H1 (cell line): ENCODE data around the gene USP36. TPM values are rescaled to one million over a fixed set of nuclear protein-coding genes. Genes with fewer than 3 reads are reported as not detected.

Experiments used
- CTCF ChIA-PET: fragments of 300-600 bp; sonication (Branson Sonifier 250); formaldehyde crosslinking; loops from one replicate; lab custom pipeline; 2021; ENCODE audit not compliant: partially characterized antibody; lab: Charles Lee
- POLR2A ChIA-PET: fragments of 300-600 bp; sonication (Branson Sonifier 250); formaldehyde crosslinking; loops from one replicate; lab custom pipeline; 2021; ENCODE audit warnings: inconsistent platforms; ENCODE audit not compliant: partially characterized antibody; lab: Charles Lee
- DNase-seq, 2 experiments: peaks; one replicate each; pipeline versions ENCODE4 v3.0.0 to v3.0.0-alpha.2; 2010 to 2022; ENCODE audit warnings: low spot score in 2 of 2, low read depth in 1 of 2, mixed read lengths in 1 of 2
- FAIRE-seq: peaks from 2 replicates; lab custom pipeline; 2011; peaks lifted over from hg19 to GRCh38; lab: Jason Lieb, UNC
- H2AFZ ChIP-seq: 2 replicates; pipeline ENCODE4 v1.8.1; 2012; ENCODE audit warnings: low read length, inconsistent platforms
- H2AK5ac ChIP-seq: 2 replicates; pipeline ENCODE4 v1.6.1; 2013; ENCODE audit warnings: low read depth, low read length
- H2BK120ac ChIP-seq: replicated peaks from 2 replicates; pipeline ENCODE3; 2013; ENCODE audit warnings: low read depth, low read length, inconsistent platforms
- H2BK12ac ChIP-seq: 2 replicates; pipeline ENCODE4 v1.6.1; 2013; ENCODE audit warnings: low read depth, low read length
- H2BK15ac ChIP-seq: 2 replicates; pipeline ENCODE4 v1.6.1; 2013; ENCODE audit warnings: low read length
- H2BK20ac ChIP-seq: 2 replicates; pipeline ENCODE4 v1.6.1; 2013; ENCODE audit warnings: low read length
- H2BK5ac ChIP-seq: 2 replicates; pipeline ENCODE4 v1.6.1; 2013; ENCODE audit warnings: low read depth, low read length
- H3K14ac ChIP-seq: 2 replicates; pipeline ENCODE4 v1.6.1; 2013; ENCODE audit warnings: inconsistent platforms; ENCODE audit not compliant: insufficient read length
- H3K18ac ChIP-seq: 2 replicates; pipeline ENCODE4 v1.6.1; 2013; ENCODE audit warnings: low read length; ENCODE audit errors: extremely low read depth
- H3K23ac ChIP-seq: 2 replicates; pipeline ENCODE4 v1.6.1; 2013; ENCODE audit warnings: inconsistent platforms; ENCODE audit not compliant: insufficient read length
- H3K23me2 ChIP-seq: 2 replicates; pipeline ENCODE4 v1.6.1; 2013; ENCODE audit warnings: low read depth, low read length
- H3K27ac ChIP-seq: 2 replicates; pipeline ENCODE4 v1.6.1; 2011; ENCODE audit warnings: low read depth, low read length, inconsistent platforms
- H3K27me3 ChIP-seq, 4 experiments: replicated peaks in 1 of 4; 1 replicate in 1 of 4; 2 replicates in 3 of 4; pipeline versions ENCODE4 v1.6.1 to v1.8.1; 2011 to 2013; ENCODE audit warnings: low read length in 3 of 4, mild to moderate bottlenecking in 3 of 4, inconsistent platforms in 2 of 4, mixed read lengths in 2 of 4, moderate library complexity in 1 of 4; ENCODE audit not compliant: control insufficient read depth in 3 of 4, insufficient read depth in 3 of 4; ENCODE audit errors: extremely low read depth in 1 of 4
- H3K36me3 ChIP-seq, 4 experiments: 2 replicates each; pipeline versions ENCODE4 v1.6.1 to v1.8.1; 2011 to 2013; ENCODE audit warnings: mild to moderate bottlenecking in 4 of 4, low read length in 3 of 4, moderate library complexity in 2 of 4, control low read depth in 1 of 4, inconsistent platforms in 1 of 4; ENCODE audit not compliant: insufficient read depth in 4 of 4, control insufficient read depth in 2 of 4
- H3K4ac ChIP-seq: replicated peaks from 2 replicates; pipeline ENCODE3; 2013; ENCODE audit warnings: low read length, low read depth, mixed read lengths, inconsistent platforms; ENCODE audit not compliant: insufficient read length
- H3K4me1 ChIP-seq, 4 experiments: replicated peaks in 1 of 4; 1 replicate in 1 of 4; 2 replicates in 3 of 4; pipeline versions ENCODE4 v1.6.1 to v1.8.1; 2011 to 2013; ENCODE audit warnings: low read length in 3 of 4, inconsistent platforms in 2 of 4, mixed read lengths in 1 of 4; ENCODE audit not compliant: insufficient read depth in 4 of 4, control insufficient read depth in 3 of 4
- H3K4me2 ChIP-seq, 2 experiments: 2 replicates each; pipeline versions ENCODE4 v1.6.1 to v1.8.1; 2011 to 2013; ENCODE audit warnings: low read depth in 2 of 2, low read length in 2 of 2, control low read depth in 1 of 2, inconsistent platforms in 1 of 2, mild to moderate bottlenecking in 1 of 2; ENCODE audit not compliant: insufficient read depth in 1 of 2
- H3K4me3 ChIP-seq, 4 experiments: fragments of 200-600, 300-600 bp in 1 of 4; sonication (generic), shearing (Covaris generic), sonication (Bioruptor Twin) in 1 of 4; 2 replicates each; pipeline versions ENCODE4 v1.5.1 to v1.8.1; 2011 to 2016; ENCODE audit warnings: low read length in 4 of 4, low read depth in 3 of 4, control low read depth in 2 of 4, inconsistent platforms in 2 of 4, mild to moderate bottlenecking in 2 of 4, mixed read lengths in 1 of 4, moderate library complexity in 1 of 4; ENCODE audit not compliant: insufficient read depth in 2 of 4; ENCODE audit errors: extremely low read depth in 1 of 4
- H3K56ac ChIP-seq: replicated peaks from 2 replicates; pipeline ENCODE3; 2013; ENCODE audit warnings: low read depth, mild to moderate bottlenecking, mixed read lengths, low read length, inconsistent platforms; ENCODE audit not compliant: insufficient read length
- H3K79me1 ChIP-seq: 2 replicates; pipeline ENCODE4 v1.6.1; 2013; ENCODE audit warnings: low read depth, low read length, control low read depth
- H3K79me2 ChIP-seq, 2 experiments: 2 replicates each; pipeline versions ENCODE4 v1.6.1 to v1.8.1; 2012 to 2013; ENCODE audit warnings: low read length in 2 of 2, mild to moderate bottlenecking in 2 of 2, inconsistent platforms in 1 of 2; ENCODE audit not compliant: insufficient read depth in 2 of 2, control insufficient read depth in 1 of 2
- H3K9ac ChIP-seq, 4 experiments: replicated peaks in 1 of 4; 1 replicate in 1 of 4; 2 replicates in 3 of 4; pipeline versions ENCODE4 v1.6.1 to v1.8.1; 2011 to 2013; ENCODE audit warnings: low read depth in 3 of 4, low read length in 3 of 4, control low read depth in 2 of 4, mild to moderate bottlenecking in 2 of 4, moderate library complexity in 2 of 4, inconsistent platforms in 1 of 4; ENCODE audit errors: extremely low read depth in 1 of 4
- H3K9me3 ChIP-seq, 2 experiments: 2 replicates each; pipeline versions ENCODE4 v1.6.1 to v1.8.1; 2012 to 2013; ENCODE audit warnings: mild to moderate bottlenecking in 2 of 2, moderate library complexity in 2 of 2, control low read depth in 1 of 2, inconsistent platforms in 1 of 2, low read depth in 1 of 2, low read length in 1 of 2, mixed read lengths in 1 of 2; ENCODE audit not compliant: insufficient read depth in 2 of 2
- H4K20me1 ChIP-seq, 2 experiments: replicated peaks in 1 of 2; 2 replicates each; pipeline versions ENCODE3 to v1.8.1; 2011 to 2013; ENCODE audit warnings: inconsistent platforms in 2 of 2, low read length in 2 of 2, mild to moderate bottlenecking in 1 of 2; ENCODE audit not compliant: insufficient read depth in 2 of 2, control insufficient read depth in 1 of 2
- H4K5ac ChIP-seq: 2 replicates; pipeline ENCODE4 v1.6.1; 2013; ENCODE audit warnings: low read length, low read depth, mixed read lengths, inconsistent platforms; ENCODE audit not compliant: insufficient read length
- H4K8ac ChIP-seq: 2 replicates; pipeline ENCODE4 v1.8.0; 2013; ENCODE audit warnings: mild to moderate bottlenecking, moderate library complexity, low read length, inconsistent platforms; ENCODE audit not compliant: insufficient read depth; ENCODE audit errors: extremely low read depth
- H4K91ac ChIP-seq: replicated peaks from 2 replicates; pipeline ENCODE3; 2013; ENCODE audit warnings: low read length, mixed read lengths, inconsistent platforms; ENCODE audit not compliant: insufficient read length
- CTBP2 ChIP-seq: IDR thresholded peaks from 2 replicates; pipeline ENCODE4 v1.7.0; 2011; ENCODE audit warnings: borderline replicate concordance, mild to moderate bottlenecking, moderate library complexity, mixed read lengths, low read length; ENCODE audit not compliant: insufficient read depth, insufficient read length
- FOSL1 ChIP-seq: IDR thresholded peaks from 2 replicates; pipeline ENCODE4 v1.6.1; 2011; ENCODE audit warnings: mild to moderate bottlenecking, low read depth, low read length, moderate library complexity; ENCODE audit not compliant: insufficient read depth
- HDAC2 ChIP-seq, 2 experiments: fragments of 300-600 bp in 1 of 2; sonication (generic) in 1 of 2; IDR thresholded peaks; 2 replicates each; pipeline ENCODE4 v1.6.1; 2011 to 2012; ENCODE audit warnings: low read depth in 2 of 2, low read length in 2 of 2, mild to moderate bottlenecking in 2 of 2, moderate library complexity in 2 of 2, borderline replicate concordance in 1 of 2, inconsistent platforms in 1 of 2
- JUN ChIP-seq: IDR thresholded peaks from 2 replicates; pipeline ENCODE4 v1.6.1; 2011; ENCODE audit warnings: low read depth, mild to moderate bottlenecking, improper control_type of control experiment, low read length
- KDM5A ChIP-seq: fragments of 200-600 bp; IDR thresholded peaks from 2 replicates; pipeline ENCODE4 v1.7.1; 2012; ENCODE audit warnings: mild to moderate bottlenecking, low read length, inconsistent platforms, mixed read lengths
- PHF8 ChIP-seq: fragments of 200-600 bp; sonication (generic); conservative IDR thresholded peaks from 2 replicates; pipeline ENCODE4 v1.7.1; 2012; ENCODE audit warnings: low read depth, mild to moderate bottlenecking, inconsistent platforms, low read length, moderate library complexity
- RFX5 ChIP-seq: IDR thresholded peaks from 2 replicates; pipeline ENCODE4 v1.6.1; 2011; ENCODE audit warnings: low read depth, low read length, improper control_type of control experiment, borderline replicate concordance
- RNF2 ChIP-seq: fragments of 200-900, 300-1000 bp; sonication (generic); IDR thresholded peaks from 2 replicates; pipeline ENCODE4 v1.7.1; 2016; ENCODE audit warnings: borderline replicate concordance, low read depth, mild to moderate bottlenecking, antibody characterized with exemption, low read length; ENCODE audit not compliant: poor library complexity, severe bottlenecking; ENCODE audit errors: missing control alignments
- SP4 ChIP-seq: IDR thresholded peaks from 2 replicates; pipeline ENCODE4 v1.6.1; 2012; ENCODE audit warnings: low read length, inconsistent platforms
- SRF ChIP-seq: IDR thresholded peaks from 2 replicates; pipeline ENCODE4 v1.6.1; 2011; ENCODE audit warnings: mild to moderate bottlenecking, low read depth, low read length, moderate library complexity
- TAF1 ChIP-seq: IDR thresholded peaks from 2 replicates; pipeline ENCODE4 v1.6.1; 2011; ENCODE audit warnings: mild to moderate bottlenecking, low read depth, low read length
- TAF7 ChIP-seq: optimal IDR thresholded peaks from 2 replicates; pipeline ENCODE3; 2011; ENCODE audit warnings: low read depth, mild to moderate bottlenecking, inconsistent platforms, low read length, moderate library complexity, borderline replicate concordance
- WGBS, 2 experiments: shearing (Covaris generic) in 1 of 2; methylation state at CpG; one replicate each; pipeline versions ENCODE4 v1.1.6 to v1.1.7; 2013 to 2015; ENCODE audit warnings: low lambda C conversion rate in 2 of 2, mixed read lengths in 2 of 2, inconsistent platforms in 1 of 2, low coverage in 1 of 2, missing lambda C conversion rate in 1 of 2; ENCODE audit not compliant: insufficient replicate concordance in 2 of 2, insufficient coverage in 1 of 2, insufficient read length in 1 of 2; ENCODE audit errors: extremely low coverage in 1 of 2, missing lambda C conversion rate in 1 of 2; 5-methylcytosine and 5-hydroxymethylcytosine counted together
- polyA plus RNA-seq, 7 experiments: library from polyadenylated mRNA; depleted of rRNA in 3 of 7; stranded (reverse) in 5 of 7; unstranded in 2 of 7; fragments of >200 nt in 5 of 7; fragments of 200-250 nt in 2 of 7; gene quantifications; 1 replicate in 5 of 7; 2 replicates in 1 of 7; 4 replicates in 1 of 7; pipeline versions ENCODE4 v1.2.1 to v1.2.3, GENCODE V29; 2011 to 2013; ENCODE audit warnings: missing spikeins in 2 of 7, mixed read lengths in 2 of 7
- total RNA-seq: library from RNA; stranded (reverse); fragmentation: NEBNext Ultra II Directional; extraction: Animal tissue kit (Norgen Biotek cat#: 25700); gene quantifications from 2 replicates; pipeline ENCODE4 v1.2.1, GENCODE V29; 2021
- TF ChIP-seq, protein P1 (sequence below): IDR thresholded peaks from 2 replicates; pipeline ENCODE4 v1.6.1; 2012; ENCODE audit warnings: inconsistent platforms

USP36 gene
- total and polyA plus RNA-seq, 2 of the 8 experiments (the other 6 are each of a cell fraction or from before 2014, with no cell fraction given), result 40.7 to 67.7 TPM

DNA sequence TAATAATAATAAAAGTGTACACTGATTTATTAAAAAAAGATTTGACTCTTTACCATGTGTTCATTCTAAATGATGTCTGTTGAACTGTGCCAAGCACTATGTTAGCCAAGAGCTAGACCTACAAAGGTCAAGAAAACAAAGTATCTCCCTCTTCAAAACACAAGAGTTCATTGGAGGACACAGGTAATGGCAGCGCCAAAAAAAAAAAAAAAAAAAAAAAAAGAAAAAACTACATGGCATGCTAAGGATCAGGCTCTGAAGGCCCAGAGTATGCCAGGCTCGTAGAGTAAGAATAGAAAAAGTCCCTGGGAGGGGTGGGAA lies 93.7 kb downstream of the USP36 start:
- Histone ChIP-seq H2AK5ac (no peak overlapping the region), H3K4ac (no peak overlapping the region), H3K9me3 (no peaks in the 10 kb centered on the region), H2BK12ac (no peak overlapping the region), H3K79me2 (0 out of 4 replicates have a peak, but pooled peaks cover 0 to 4% of the 10 kb centered on the region in 2 experiments), H3K4me3 (no peak overlapping the region), H3K14ac (no peak overlapping the region), H3K56ac (no peak overlapping the region), H4K91ac (no peak overlapping the region), H3K27me3 (no peaks in the 10 kb centered on the region), H3K4me2 (peak overlapping the region; percentile 23 to 53; a peak in 1 of 4 replicates), H2BK5ac (no peak overlapping the region), H3K23ac (no peak overlapping the region), H3K18ac (no peak overlapping the region), H3K4me1 (peaks cover 0 to 8% (median 0%) of the 10 kb centered on the region in 4 experiments; a peak in 1 of 7 replicates), H4K20me1 (peaks cover 2 to 3% of the 10 kb centered on the region in 2 experiments), H2BK15ac (no peak overlapping the region), H4K8ac (no peak overlapping the region), H3K23me2 (no peaks in the 10 kb centered on the region), H3K9ac (no peak overlapping the region), H3K36me3 (no peaks in the 10 kb centered on the region), H2AFZ (no peak overlapping the region), H3K79me1 (no peaks in the 10 kb centered on the region; the same call in 1 of the 2 replicates), H2BK20ac (no peak overlapping the region), H3K27ac (no peak overlapping the region), H2BK120ac (no peak overlapping the region), H4K5ac (no peak overlapping the region)
- ChIA-PET POLR2A (interaction anchor here (2.0 kb wide), 1 partner anchor 10 kb away, joined by 6 read pairs; no protein-coding TSS in a partner anchor), CTCF (interaction anchor here (0.9 to 1.6 kb wide), 5 partner anchors 21 to 34 kb away, joined by 3 to 4 read pairs (median 4); no protein-coding TSS in a partner anchor)
- WGBS, 2 experiments, result 83% methylated on average over 1 of the region's 2 CpGs; no CpG with 5 or more reads in 1 of the 2 experiments
- no peak for DNase-seq
- no peak for FAIRE-seq
- TF ChIP-seq FOSL1 (no peak), RFX5 (no peak), PHF8 (no peak), TAF1 (no peak), CTBP2 (no peak), SRF (no peak), RNF2 (no peak), HDAC2 (IDR thresholded peaks at IDR 0.05; ENCODE audit: borderline replicate concordance in 1 of 2, low read depth in 2 of 2, low read length in 2 of 2) (no peak), JUN (no peak), KDM5A (no peak), SP4 (no peak), TAF7 (no peak)
- TF ChIP-seq, protein P1, sequence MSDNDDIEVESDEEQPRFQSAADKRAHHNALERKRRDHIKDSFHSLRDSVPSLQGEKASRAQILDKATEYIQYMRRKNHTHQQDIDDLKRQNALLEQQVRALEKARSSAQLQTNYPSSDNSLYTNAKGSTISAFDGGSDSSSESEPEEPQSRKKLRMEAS, result no peak
